ENCODE results near the gene TF. TPM values are rescaled to one million over a fixed set of nuclear protein-coding genes. Genes with fewer than 3 reads are reported as not detected.

The TF gene
- total and polyA plus RNA-seq, 12 donors: 0.24 to 11.6 (median 3.5) TPM

DNA sequence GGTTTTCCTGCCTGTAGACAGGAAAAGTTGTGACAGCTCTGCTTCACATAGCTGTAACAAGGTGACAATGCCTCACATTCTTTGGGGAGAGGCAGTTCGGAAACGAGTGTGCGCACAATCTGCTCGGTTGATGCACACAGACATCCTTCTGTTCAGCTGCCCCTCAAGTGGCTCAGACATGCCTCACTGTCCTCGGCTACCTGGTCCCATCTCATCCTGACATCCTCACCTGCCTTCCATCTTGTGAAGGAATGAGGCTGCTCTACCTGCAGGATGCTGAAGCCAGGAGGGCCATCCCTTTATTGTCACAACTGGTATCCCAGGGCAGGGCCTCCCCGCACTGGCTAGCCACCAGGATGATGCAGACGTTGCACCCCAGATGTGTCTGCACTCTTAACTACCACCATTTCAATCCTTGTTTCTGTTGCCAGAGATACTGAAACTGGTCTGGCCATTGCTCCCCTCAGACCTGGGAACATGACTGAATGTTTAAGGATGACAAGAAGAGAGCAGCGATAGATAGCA, 78.8 kb downstream of the TF start:
- Histone ChIP-seq H3K4me3 (no peak overlapping the region), H3K27ac (no peak overlapping the region), H3K27me3 (no peaks in the 10 kb centered on the region), H3K4me1 (peaks cover 0 to 29% (median 9%) of the 10 kb centered on the region in 9 donors), H3K36me3 (peaks cover 0 to 68% (median 12%) of the 10 kb centered on the region in 9 donors), H3K9me3 (no peaks in the 10 kb centered on the region)
- no peak for DNase-seq
- no peak for ATAC-seq
- intact Hi-C loops (cut with DNase I): loop anchor here in 6 of 10 donors (5.0 to 10.0 kb wide), 4 partner anchors 67 to 1098 kb away; partner anchors contain the start of gene RAB6B (in 4 of the 6)
- 88 to 90% methylated on average over 8 of the region's 8 CpGs for WGBS, 2 donors
- TF ChIP-seq, protein P1, sequence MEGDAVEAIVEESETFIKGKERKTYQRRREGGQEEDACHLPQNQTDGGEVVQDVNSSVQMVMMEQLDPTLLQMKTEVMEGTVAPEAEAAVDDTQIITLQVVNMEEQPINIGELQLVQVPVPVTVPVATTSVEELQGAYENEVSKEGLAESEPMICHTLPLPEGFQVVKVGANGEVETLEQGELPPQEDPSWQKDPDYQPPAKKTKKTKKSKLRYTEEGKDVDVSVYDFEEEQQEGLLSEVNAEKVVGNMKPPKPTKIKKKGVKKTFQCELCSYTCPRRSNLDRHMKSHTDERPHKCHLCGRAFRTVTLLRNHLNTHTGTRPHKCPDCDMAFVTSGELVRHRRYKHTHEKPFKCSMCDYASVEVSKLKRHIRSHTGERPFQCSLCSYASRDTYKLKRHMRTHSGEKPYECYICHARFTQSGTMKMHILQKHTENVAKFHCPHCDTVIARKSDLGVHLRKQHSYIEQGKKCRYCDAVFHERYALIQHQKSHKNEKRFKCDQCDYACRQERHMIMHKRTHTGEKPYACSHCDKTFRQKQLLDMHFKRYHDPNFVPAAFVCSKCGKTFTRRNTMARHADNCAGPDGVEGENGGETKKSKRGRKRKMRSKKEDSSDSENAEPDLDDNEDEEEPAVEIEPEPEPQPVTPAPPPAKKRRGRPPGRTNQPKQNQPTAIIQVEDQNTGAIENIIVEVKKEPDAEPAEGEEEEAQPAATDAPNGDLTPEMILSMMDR (IDR thresholded peaks at IDR 0.05): no peak

DNA sequence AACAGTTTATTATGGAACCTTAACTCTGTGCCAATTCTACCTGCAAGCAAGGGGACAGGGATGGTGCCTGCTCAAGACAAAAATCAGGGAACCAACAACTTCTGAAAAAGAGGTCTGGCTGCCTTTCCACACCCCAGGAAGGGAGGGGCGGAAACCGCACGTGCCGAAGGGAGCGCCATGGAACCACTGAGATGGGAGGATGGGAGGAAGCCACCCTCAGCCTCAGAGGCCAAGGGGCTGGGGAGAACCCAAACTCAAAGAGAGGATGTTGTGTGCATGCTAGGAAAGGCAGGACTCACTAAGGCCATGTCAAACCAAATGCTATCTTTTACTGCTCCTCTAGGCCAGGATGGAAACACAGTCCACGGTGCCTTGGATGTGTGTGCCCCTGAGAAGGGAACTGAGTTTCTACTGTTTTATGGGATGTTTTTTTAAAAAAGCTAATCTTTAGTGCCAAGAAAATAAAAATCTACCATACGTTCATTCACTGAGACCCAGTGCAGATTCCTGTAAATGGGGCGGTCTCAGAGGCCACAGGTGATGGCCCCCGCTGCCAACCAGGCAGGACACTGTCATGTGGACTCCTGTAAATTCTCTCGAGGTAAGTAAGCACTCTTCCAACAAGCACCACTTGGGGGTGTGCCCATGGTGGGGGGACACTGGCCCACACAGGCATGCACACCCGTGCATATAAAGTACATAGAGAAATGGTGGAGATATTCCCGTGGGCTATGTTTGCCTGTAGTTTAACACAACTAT, 80.0 kb downstream of the TF start:
- peaks cover 0 to 57% (median under 1%) of the 10 kb centered on the region in 9 donors for H3K36me3 ChIP-seq
- 89 to 91% methylated on average over 12 of the region's 12 CpGs for WGBS, 2 donors
- no peak for DNase-seq
- no peak overlapping the region for H3K4me3 ChIP-seq
- ATAC-seq: no peak
- no peaks in the 10 kb centered on the region for H3K27me3 ChIP-seq
- TF ChIP-seq, protein P1 (IDR thresholded peaks at IDR 0.05): no peak
- H3K4me1 ChIP-seq: peaks cover 0 to 34% (median 14%) of the 10 kb centered on the region in 9 donors
- H3K27ac ChIP-seq: no peak overlapping the region
- H3K9me3 ChIP-seq: no peaks in the 10 kb centered on the region
- intact Hi-C loops (cut with DNase I): loop anchor here in 3 of 10 donors (5.0 to 10.0 kb wide), 2 partner anchors 71 to 409 kb away; partner anchors contain the start of gene RAB6B (in 2 of the 3)

DNA sequence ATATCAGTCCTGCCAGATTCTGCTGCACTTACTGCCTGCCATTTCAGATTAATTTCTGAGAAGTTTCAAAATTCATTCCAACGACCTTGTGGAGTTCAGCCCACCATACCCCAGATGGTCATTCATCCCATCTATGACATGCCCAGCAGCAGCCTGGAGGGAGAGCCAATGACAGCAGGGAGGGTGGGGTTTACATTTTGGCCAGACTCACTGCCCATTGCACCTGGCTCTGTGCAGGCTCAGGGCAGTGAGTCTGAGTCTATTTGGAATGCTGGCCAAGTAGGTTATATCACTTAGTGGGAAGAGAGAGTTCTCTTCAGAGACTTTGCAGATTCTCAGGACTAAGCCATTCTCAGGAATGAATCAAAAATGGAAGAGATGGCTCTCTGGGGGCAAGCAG, 80.9 kb downstream of the TF start:
- DNase-seq (no peak), ATAC-seq (no peak)
- TF ChIP-seq, protein P1 (IDR thresholded peaks at IDR 0.05): no peak
- H3K27ac ChIP-seq: no peak overlapping the region
- peaks cover 0 to 25% (median 11%) of the 10 kb centered on the region in 9 donors for H3K4me1 ChIP-seq
- H3K9me3 ChIP-seq: no peaks in the 10 kb centered on the region
- intact Hi-C loops (cut with DNase I): loop anchor here in 3 of 10 donors (5.0 to 10.0 kb wide), 2 partner anchors 70 to 408 kb away; partner anchors contain the start of gene RAB6B (in 2 of the 3)
- no peak overlapping the region for H3K4me3 ChIP-seq
- WGBS, 2 donors: 53 to 63% methylated on average over 1 of the region's 1 CpG
- H3K36me3 ChIP-seq: peaks cover 0 to 53% (median 0%) of the 10 kb centered on the region in 9 donors
- no peaks in the 10 kb centered on the region for H3K27me3 ChIP-seq

- DNase-seq: no peak
- Histone ChIP-seq H3K4me3 (no peak overlapping the region), H3K27ac (no peak overlapping the region), H3K9me3 (no peaks in the 10 kb centered on the region), H3K36me3 (peaks cover 0 to 50% (median 0%) of the 10 kb centered on the region in 9 donors), H3K27me3 (no peaks in the 10 kb centered on the region), H3K4me1 (peaks cover 0 to 22% (median 11%) of the 10 kb centered on the region in 9 donors)
- 93 to 96% methylated on average over 4 of the region's 4 CpGs for WGBS, 2 donors
- TF ChIP-seq, protein P1 (IDR thresholded peaks at IDR 0.05): no peak
- intact Hi-C loops (cut with DNase I): loop anchor here in 3 of 10 donors (5.0 to 10.0 kb wide), 2 partner anchors 70 to 407 kb away; partner anchors contain the start of gene RAB6B (in 2 of the 3)
- ATAC-seq: no peak
These were observed 81.5 kb downstream of the TF start for GRCh38 chr3:133827684-133828083.

All from heart right ventricle (tissue), 16 donors.